HepG2 (cell line): ENCODE measurements around the gene CCDC74A. TPM values are rescaled to one million over a fixed set of nuclear protein-coding genes. Genes with fewer than 3 reads are reported as not detected.
"Not testable (repeated sequence)": the region's sequence is repeated elsewhere in the genome, so short reads cannot be mapped to it uniquely, and the experiment has no call there.

ENCODE experiments used
- ATAC-seq: fragments of 200-7000 bp; cut with Tn5 transposase; 3 replicates; pipeline ENCODE4 v1.9.1; 2020; ENCODE audit warnings: mild to moderate bottlenecking, moderate library complexity
- BruUV-seq: library from RNA; stranded (reverse); fragments of 400-500 nt; replicated peaks from 2 replicates; lab custom pipeline; 2021; lab: Mats Ljungman, UMichigan
- CTCF ChIA-PET: fragments of 300-600 bp; formaldehyde crosslinking; extraction: SDS; loops from one replicate; lab custom pipeline; 2021; ENCODE audit warnings: low total read pairs, inconsistent platforms, low intra/inter-chr PET ratio; lab: Yijun Ruan, JAX
- POLR2A ChIA-PET: fragments of 350-600 bp; sonication (Branson Sonifier 250); formaldehyde crosslinking; loops from one replicate; lab custom pipeline; 2020; ENCODE audit warnings: antibody characterized with exemption, inconsistent platforms; lab: Yijun Ruan, JAX
- DNase-seq: peaks from one replicate; pipeline ENCODE4 v3.0.0-alpha.2; 2015; ENCODE audit warnings: low spot score
- FAIRE-seq: peaks from 3 replicates; lab custom pipeline; 2011; peaks lifted over from hg19 to GRCh38; lab: Jason Lieb, UNC
- H2AFZ ChIP-seq: one replicate; pipeline ENCODE4 v1.6.1; 2011; ENCODE audit warnings: low read length, inconsistent platforms
- H3K27ac ChIP-seq: fragments of 300-600 bp; 3 replicates; pipeline ENCODE4 v1.8.0; 2011; ENCODE audit warnings: mixed run types, mild to moderate bottlenecking, mixed read lengths, low read length, inconsistent platforms; ENCODE audit not compliant: insufficient read depth; ENCODE audit errors: extremely low read length
- H3K27me3 ChIP-seq, 2 experiments: fragments of 200-600 bp in 1 of 2; 2 replicates in 1 of 2; 3 replicates in 1 of 2; pipeline versions ENCODE4 v1.6.0 to v1.8.0; 2011; ENCODE audit warnings: low read length in 2 of 2, mild to moderate bottlenecking in 2 of 2, moderate library complexity in 2 of 2, inconsistent platforms in 1 of 2; ENCODE audit not compliant: insufficient read depth in 2 of 2, control insufficient read depth in 1 of 2
- H3K36me3 ChIP-seq, 2 experiments: fragments of 200-600 bp in 1 of 2; replicated peaks in 1 of 2; 2 replicates in 1 of 2; 3 replicates in 1 of 2; pipeline versions ENCODE4 v1.5.1 to v1.8.0; 2011; ENCODE audit warnings: low read length in 2 of 2, inconsistent platforms in 1 of 2; ENCODE audit not compliant: insufficient read depth in 2 of 2, control insufficient read depth in 1 of 2
- H3K4me1 ChIP-seq: 2 replicates; pipeline ENCODE4 v1.5.1; 2012; ENCODE audit warnings: low read length, inconsistent platforms; ENCODE audit not compliant: insufficient read depth
- H3K4me2 ChIP-seq: 2 replicates; pipeline ENCODE4 v1.6.0; 2011; ENCODE audit warnings: low read depth, low read length, inconsistent platforms
- H3K4me3 ChIP-seq, 3 experiments: fragments of 200-600 bp in 1 of 3; sonication (generic), shearing (Covaris generic) in 1 of 3; replicated peaks in 1 of 3; 2 replicates each; pipeline ENCODE4 v1.5.1; 2011 to 2016; ENCODE audit warnings: low read length in 3 of 3, inconsistent platforms in 2 of 3, low read depth in 2 of 3, mild to moderate bottlenecking in 2 of 3, control low read depth in 1 of 3, mixed read lengths in 1 of 3; ENCODE audit not compliant: insufficient read depth in 1 of 3
- H3K79me2 ChIP-seq: one replicate; pipeline ENCODE4 v1.6.1; 2011; ENCODE audit warnings: low read length, inconsistent platforms; ENCODE audit not compliant: insufficient read depth
- H3K9ac ChIP-seq: 2 replicates; pipeline ENCODE4 v1.6.0; 2011; ENCODE audit warnings: mild to moderate bottlenecking, low read depth, low read length, inconsistent platforms; ENCODE audit not compliant: insufficient read depth
- H3K9me3 ChIP-seq: 2 replicates; pipeline ENCODE4 v1.5.1; 2012; ENCODE audit warnings: mild to moderate bottlenecking, low read length
- H4K20me1 ChIP-seq: 2 replicates; pipeline ENCODE4 v1.6.0; 2011; ENCODE audit warnings: inconsistent platforms, mild to moderate bottlenecking, low read length, moderate library complexity; ENCODE audit not compliant: insufficient read depth
- HIVEP1 ChIP-seq: sonication (generic); formaldehyde crosslinking; IDR thresholded peaks from 2 replicates; pipeline ENCODE4 v1.4.0; 2020; ENCODE audit warnings: mild to moderate bottlenecking, missing genetic modification reagents
- HNRNPL ChIP-seq: fragments of 200-400 bp; formaldehyde crosslinking; IDR thresholded peaks from 2 replicates; pipeline ENCODE4 v1.6.1; 2017; ENCODE audit warnings: mild to moderate bottlenecking, low read depth, low read length
- ZNF772 ChIP-seq: sonication (generic); formaldehyde crosslinking; IDR thresholded peaks from 2 replicates; pipeline ENCODE4 v1.5.0; 2020; ENCODE audit warnings: mild to moderate bottlenecking, missing genetic modification reagents
- WGBS: methylation state at CpG from one replicate; pipeline ENCODE4 v1.1.6; 2017; ENCODE audit warnings: low lambda C conversion rate; 5-methylcytosine and 5-hydroxymethylcytosine counted together
- in situ Hi-C: cut with HindIII; loops from 2 replicates; pipeline ENCODE4 v1.10.0; 2017; ENCODE audit warnings: low pct_unique_long_range_greater_than_20kb; ENCODE audit not compliant: extremely low pct_ligation_motif_present
- intact Hi-C: fragments of 100-400 bp; cut with micrococcal nuclease; formaldehyde crosslinking; loops from one replicate; pipeline ENCODE4 v1.10.0; 2022; ENCODE audit not compliant: unreplicated experiment
- polyA plus RNA-seq, 8 experiments: library from polyadenylated mRNA; depleted of rRNA in 3 of 8; stranded (reverse) in 7 of 8; unstranded in 1 of 8; fragments of >200 nt; fragmentation: Illumina TruSeq in 4 of 8; extraction: Trizol in 4 of 8; gene quantifications; 2 replicates each; pipeline versions ENCODE4 v1.2.1 to v1.2.3, GENCODE V29; 2011 to 2016; ENCODE audit warnings: low read depth in 4 of 8, missing spikeins in 1 of 8, mixed read lengths in 1 of 8; ENCODE audit not compliant: insufficient read depth in 1 of 8
- total RNA-seq, 5 experiments: library from RNA; depleted of rRNA; stranded (reverse); fragments of >200 nt; fragmentation: Illumina TruSeq; extraction: Trizol; gene quantifications; 2 replicates each; pipeline ENCODE4 v1.2.3, GENCODE V29; 2016; ENCODE audit warnings: low read depth in 1 of 5
- TF ChIP-seq, protein P1 (sequence below): sonication (generic); formaldehyde crosslinking; IDR thresholded peaks from 2 replicates; pipeline ENCODE4 v1.4.0; 2020; ENCODE audit warnings: mild to moderate bottlenecking, missing genetic modification reagents
- TF ChIP-seq, protein P2 (sequence below): sonication (generic); formaldehyde crosslinking; IDR thresholded peaks from 2 replicates; pipeline ENCODE4 v1.5.1; 2020; ENCODE audit warnings: mild to moderate bottlenecking, missing genetic modification reagents, moderate library complexity
- TF ChIP-seq, protein P3 (sequence below): sonication (generic); formaldehyde crosslinking; IDR thresholded peaks from 2 replicates; pipeline ENCODE4 v1.5.0; 2020; ENCODE audit warnings: mild to moderate bottlenecking, missing genetic modification reagents, borderline replicate concordance

Gene CCDC74A
- total and polyA plus RNA-seq, 2 of the 13 experiments (the other 11 are each of a cell fraction or from before 2014, with no cell fraction given): 0.15 to 0.17 TPM

GRCh38 chr2:131488306-131489205 lies 39.1 kb upstream of the CCDC74A start (continued):
- TF ChIP-seq, protein P1, sequence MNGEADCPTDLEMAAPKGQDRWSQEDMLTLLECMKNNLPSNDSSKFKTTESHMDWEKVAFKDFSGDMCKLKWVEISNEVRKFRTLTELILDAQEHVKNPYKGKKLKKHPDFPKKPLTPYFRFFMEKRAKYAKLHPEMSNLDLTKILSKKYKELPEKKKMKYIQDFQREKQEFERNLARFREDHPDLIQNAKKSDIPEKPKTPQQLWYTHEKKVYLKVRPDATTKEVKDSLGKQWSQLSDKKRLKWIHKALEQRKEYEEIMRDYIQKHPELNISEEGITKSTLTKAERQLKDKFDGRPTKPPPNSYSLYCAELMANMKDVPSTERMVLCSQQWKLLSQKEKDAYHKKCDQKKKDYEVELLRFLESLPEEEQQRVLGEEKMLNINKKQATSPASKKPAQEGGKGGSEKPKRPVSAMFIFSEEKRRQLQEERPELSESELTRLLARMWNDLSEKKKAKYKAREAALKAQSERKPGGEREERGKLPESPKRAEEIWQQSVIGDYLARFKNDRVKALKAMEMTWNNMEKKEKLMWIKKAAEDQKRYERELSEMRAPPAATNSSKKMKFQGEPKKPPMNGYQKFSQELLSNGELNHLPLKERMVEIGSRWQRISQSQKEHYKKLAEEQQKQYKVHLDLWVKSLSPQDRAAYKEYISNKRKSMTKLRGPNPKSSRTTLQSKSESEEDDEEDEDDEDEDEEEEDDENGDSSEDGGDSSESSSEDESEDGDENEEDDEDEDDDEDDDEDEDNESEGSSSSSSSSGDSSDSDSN (CRISPR knock-in tag): 0 out of 2 replicates have a peak, but pooled peaks have one; percentile 20

DNA sequence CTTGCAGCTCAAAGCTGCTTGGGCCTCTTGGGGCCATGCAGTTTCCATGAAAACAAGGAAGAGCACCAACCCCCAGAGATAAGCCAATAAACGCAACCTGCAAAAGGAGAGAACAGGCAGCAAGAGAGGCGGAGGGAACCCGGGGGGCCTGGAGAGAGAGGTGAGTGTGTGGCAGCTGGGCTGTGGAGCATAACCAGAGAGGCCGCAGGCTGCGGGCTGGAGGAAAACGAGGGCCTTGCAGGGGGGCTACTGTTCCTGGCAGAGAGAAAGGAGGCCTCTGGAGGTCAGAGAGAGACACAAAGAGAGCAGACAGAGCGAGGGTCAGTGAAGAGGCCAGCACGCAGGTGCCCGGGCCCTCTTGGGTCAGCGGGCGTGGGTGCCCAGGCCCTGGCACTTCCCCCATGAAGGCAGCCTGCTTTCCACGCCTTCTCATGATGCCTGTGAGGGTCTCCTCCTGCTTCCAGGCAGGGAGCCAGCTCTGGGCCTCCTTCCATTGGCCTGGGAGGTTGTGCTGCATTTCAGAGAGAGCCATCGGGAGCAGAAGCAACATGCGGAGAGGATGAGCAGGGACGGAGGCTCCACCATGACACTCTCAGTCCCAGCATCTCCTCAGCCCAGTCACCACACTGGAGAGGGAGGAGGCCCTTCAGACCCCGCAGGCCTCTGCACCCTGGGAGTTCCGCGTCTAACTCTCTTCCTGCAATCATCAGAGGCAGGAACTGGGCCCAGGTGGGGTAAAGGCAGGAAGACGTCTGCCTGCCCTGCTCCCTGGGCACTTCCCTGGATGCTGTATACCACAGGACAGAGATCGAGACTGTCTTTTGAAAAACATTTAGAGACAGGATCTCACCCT lies 36.8 kb upstream of the CCDC74A start:
- WGBS: 53% methylated on average over 19 of the region's 20 CpGs
- CTCF ChIA-PET: interaction anchor here (2.3 kb wide), 1 partner anchor 337 kb away, joined by 14 read pairs; no protein-coding TSS in a partner anchor
- intact Hi-C loops: loop anchor here (5.0 to 10.0 kb wide), 3 partner anchors 36 to 336 kb away; partner anchors contain the start of gene CCDC74A
- H3K36me3 ChIP-seq: peaks cover 3 to 17% of the 10 kb centered on the region in 2 experiments; a peak in 3 of 5 replicates
- H3K9me3 ChIP-seq, H2AFZ ChIP-seq, BruUV-seq, DNase-seq, H3K27me3 ChIP-seq, POLR2A ChIA-PET, H4K20me1 ChIP-seq: not testable (repeated sequence)
- FAIRE-seq (peak; percentile 23), ATAC-seq (peak; percentile 6)
- H3K4me2 ChIP-seq: peak overlapping the region; percentile 99
- H3K27ac ChIP-seq: peak overlapping the region; percentile 62
- in situ Hi-C loops: loop anchor here (25.0 kb wide), 1 partner anchor 1304 kb away; the partner anchor contains the start of genes MZT2B, SMPD4 and TUBA3E
- peak overlapping the region; percentile 97 for H3K9ac ChIP-seq
- peaks cover 60% of the 10 kb centered on the region for H3K4me1 ChIP-seq
- peak overlapping the region; percentile 61 to 98 (median 91) for H3K4me3 ChIP-seq
- peaks cover 57% of the 10 kb centered on the region for H3K79me2 ChIP-seq
- TF ChIP-seq HIVEP1 (CRISPR knock-in tag) (0 out of 2 replicates have a peak, but pooled peaks have one; percentile 17), ZNF772 (CRISPR knock-in tag) (0 out of 2 replicates have a peak, but pooled peaks have one; percentile 22), HNRNPL (0 out of 2 replicates have a peak, but pooled peaks have one; percentile 43)
- TF ChIP-seq, protein P2, sequence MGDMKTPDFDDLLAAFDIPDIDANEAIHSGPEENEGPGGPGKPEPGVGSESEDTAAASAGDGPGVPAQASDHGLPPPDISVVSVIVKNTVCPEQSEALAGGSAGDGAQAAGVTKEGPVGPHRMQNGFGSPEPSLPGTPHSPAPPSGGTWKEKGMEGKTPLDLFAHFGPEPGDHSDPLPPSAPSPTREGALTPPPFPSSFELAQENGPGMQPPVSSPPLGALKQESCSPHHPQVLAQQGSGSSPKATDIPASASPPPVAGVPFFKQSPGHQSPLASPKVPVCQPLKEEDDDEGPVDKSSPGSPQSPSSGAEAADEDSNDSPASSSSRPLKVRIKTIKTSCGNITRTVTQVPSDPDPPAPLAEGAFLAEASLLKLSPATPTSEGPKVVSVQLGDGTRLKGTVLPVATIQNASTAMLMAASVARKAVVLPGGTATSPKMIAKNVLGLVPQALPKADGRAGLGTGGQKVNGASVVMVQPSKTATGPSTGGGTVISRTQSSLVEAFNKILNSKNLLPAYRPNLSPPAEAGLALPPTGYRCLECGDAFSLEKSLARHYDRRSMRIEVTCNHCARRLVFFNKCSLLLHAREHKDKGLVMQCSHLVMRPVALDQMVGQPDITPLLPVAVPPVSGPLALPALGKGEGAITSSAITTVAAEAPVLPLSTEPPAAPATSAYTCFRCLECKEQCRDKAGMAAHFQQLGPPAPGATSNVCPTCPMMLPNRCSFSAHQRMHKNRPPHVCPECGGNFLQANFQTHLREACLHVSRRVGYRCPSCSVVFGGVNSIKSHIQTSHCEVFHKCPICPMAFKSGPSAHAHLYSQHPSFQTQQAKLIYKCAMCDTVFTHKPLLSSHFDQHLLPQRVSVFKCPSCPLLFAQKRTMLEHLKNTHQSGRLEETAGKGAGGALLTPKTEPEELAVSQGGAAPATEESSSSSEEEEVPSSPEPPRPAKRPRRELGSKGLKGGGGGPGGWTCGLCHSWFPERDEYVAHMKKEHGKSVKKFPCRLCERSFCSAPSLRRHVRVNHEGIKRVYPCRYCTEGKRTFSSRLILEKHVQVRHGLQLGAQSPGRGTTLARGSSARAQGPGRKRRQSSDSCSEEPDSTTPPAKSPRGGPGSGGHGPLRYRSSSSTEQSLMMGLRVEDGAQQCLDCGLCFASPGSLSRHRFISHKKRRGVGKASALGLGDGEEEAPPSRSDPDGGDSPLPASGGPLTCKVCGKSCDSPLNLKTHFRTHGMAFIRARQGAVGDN (CRISPR knock-in tag): peak; percentile 48
- TF ChIP-seq, protein P3, sequence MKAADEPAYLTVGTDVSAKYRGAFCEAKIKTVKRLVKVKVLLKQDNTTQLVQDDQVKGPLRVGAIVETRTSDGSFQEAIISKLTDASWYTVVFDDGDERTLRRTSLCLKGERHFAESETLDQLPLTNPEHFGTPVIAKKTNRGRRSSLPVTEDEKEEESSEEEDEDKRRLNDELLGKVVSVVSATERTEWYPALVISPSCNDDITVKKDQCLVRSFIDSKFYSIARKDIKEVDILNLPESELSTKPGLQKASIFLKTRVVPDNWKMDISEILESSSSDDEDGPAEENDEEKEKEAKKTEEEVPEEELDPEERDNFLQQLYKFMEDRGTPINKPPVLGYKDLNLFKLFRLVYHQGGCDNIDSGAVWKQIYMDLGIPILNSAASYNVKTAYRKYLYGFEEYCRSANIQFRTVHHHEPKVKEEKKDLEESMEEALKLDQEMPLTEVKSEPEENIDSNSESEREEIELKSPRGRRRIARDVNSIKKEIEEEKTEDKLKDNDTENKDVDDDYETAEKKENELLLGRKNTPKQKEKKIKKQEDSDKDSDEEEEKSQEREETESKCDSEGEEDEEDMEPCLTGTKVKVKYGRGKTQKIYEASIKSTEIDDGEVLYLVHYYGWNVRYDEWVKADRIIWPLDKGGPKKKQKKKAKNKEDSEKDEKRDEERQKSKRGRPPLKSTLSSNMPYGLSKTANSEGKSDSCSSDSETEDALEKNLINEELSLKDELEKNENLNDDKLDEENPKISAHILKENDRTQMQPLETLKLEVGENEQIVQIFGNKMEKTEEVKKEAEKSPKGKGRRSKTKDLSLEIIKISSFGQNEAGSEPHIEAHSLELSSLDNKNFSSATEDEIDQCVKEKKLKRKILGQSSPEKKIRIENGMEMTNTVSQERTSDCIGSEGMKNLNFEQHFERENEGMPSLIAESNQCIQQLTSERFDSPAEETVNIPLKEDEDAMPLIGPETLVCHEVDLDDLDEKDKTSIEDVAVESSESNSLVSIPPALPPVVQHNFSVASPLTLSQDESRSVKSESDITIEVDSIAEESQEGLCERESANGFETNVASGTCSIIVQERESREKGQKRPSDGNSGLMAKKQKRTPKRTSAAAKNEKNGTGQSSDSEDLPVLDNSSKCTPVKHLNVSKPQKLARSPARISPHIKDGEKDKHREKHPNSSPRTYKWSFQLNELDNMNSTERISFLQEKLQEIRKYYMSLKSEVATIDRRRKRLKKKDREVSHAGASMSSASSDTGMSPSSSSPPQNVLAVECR (CRISPR knock-in tag): peak; percentile 5; the same call in 1 of the 2 replicates
